SK-N-SH (cell line): ENCODE data around the gene LRRC1. TPM values are rescaled to one million over a fixed set of nuclear protein-coding genes. Genes with fewer than 3 reads are reported as not detected.

Experiments
- CTCF ChIA-PET: fragments of 300-600, 350-600 bp; formaldehyde crosslinking; extraction: SDS; loops from one replicate; lab custom pipeline; 2021; lab: Yijun Ruan, JAX
- POLR2A ChIA-PET: fragments of 350-600 bp; sonication (Branson Sonifier 250); formaldehyde crosslinking; extraction: SDS; loops from one replicate; lab custom pipeline; 2020; ENCODE audit warnings: antibody characterized with exemption, inconsistent platforms; lab: Yijun Ruan, JAX
- DNase-seq: peaks from one replicate; pipeline ENCODE4 v3.0.0; 2012
- H2AFZ ChIP-seq: fragments of 200-600 bp; sonication (generic); 2 replicates; pipeline ENCODE4 v1.8.1; 2016; ENCODE audit warnings: antibody characterized with exemption, mild to moderate bottlenecking, low read depth
- H3F3A ChIP-seq: fragments of 200-600 bp; sonication (generic); replicated peaks from 2 replicates; pipeline ENCODE3; 2016; ENCODE audit warnings: antibody characterized with exemption, mild to moderate bottlenecking; ENCODE audit not compliant: insufficient read depth
- H3K27ac ChIP-seq, 2 experiments: fragments of 200-500 bp in 1 of 2; fragments of 200-600 bp in 1 of 2; sonication (Bioruptor generic) in 1 of 2; sonication (generic), shearing (Covaris generic) in 1 of 2; 2 replicates each; pipeline versions ENCODE4 v1.5.1 to v1.6.1; 2014 to 2016; ENCODE audit warnings: low read depth in 2 of 2, inconsistent platforms in 1 of 2, low read length in 1 of 2, mild to moderate bottlenecking in 1 of 2, mixed read lengths in 1 of 2
- H3K27me3 ChIP-seq: fragments of 200-600 bp; sonication (generic), shearing (Covaris generic); 2 replicates; pipeline ENCODE4 v1.6.1; 2016; ENCODE audit warnings: mixed run types; ENCODE audit not compliant: insufficient read depth
- H3K36me3 ChIP-seq, 2 experiments: fragments of 200-500 bp in 1 of 2; fragments of 200-600 bp in 1 of 2; sonication (Bioruptor generic) in 1 of 2; sonication (generic) in 1 of 2; replicated peaks in 1 of 2; 2 replicates each; pipeline versions ENCODE3 to v1.5.1; 2014 to 2016; ENCODE audit warnings: low read length in 1 of 2, mild to moderate bottlenecking in 1 of 2; ENCODE audit not compliant: insufficient read depth in 2 of 2, control insufficient read depth in 1 of 2
- H3K4me1 ChIP-seq, 2 experiments: fragments of 200-500 bp in 1 of 2; fragments of 200-600 bp in 1 of 2; sonication (Bioruptor generic) in 1 of 2; sonication (generic), shearing (Covaris generic) in 1 of 2; 2 replicates each; pipeline versions ENCODE4 v1.5.1 to v1.6.1; 2014 to 2016; ENCODE audit warnings: low read depth in 1 of 2, low read length in 1 of 2, mixed run types in 1 of 2; ENCODE audit not compliant: insufficient read depth in 2 of 2, control insufficient read depth in 1 of 2
- H3K4me2 ChIP-seq: fragments of 200-600 bp; sonication (generic), shearing (Covaris generic); 2 replicates; pipeline ENCODE4 v1.6.1; 2017; ENCODE audit warnings: mixed run types
- H3K4me3 ChIP-seq, 2 experiments: fragments of 200-500 bp in 1 of 2; fragments of 200-600 bp in 1 of 2; sonication (Bioruptor generic) in 1 of 2; sonication (generic), shearing (Covaris generic) in 1 of 2; 2 replicates each; pipeline versions ENCODE4 v1.5.1 to v1.8.1; 2014 to 2016; ENCODE audit warnings: low read depth in 2 of 2, inconsistent platforms in 1 of 2, low read length in 1 of 2, mild to moderate bottlenecking in 1 of 2, mixed read lengths in 1 of 2, moderate library complexity in 1 of 2
- H3K79me2 ChIP-seq: fragments of 200-600 bp; sonication (generic); 2 replicates; pipeline ENCODE4 v1.8.1; 2017; ENCODE audit warnings: mild to moderate bottlenecking; ENCODE audit not compliant: insufficient read depth
- H3K9ac ChIP-seq: fragments of 200-600 bp; sonication (generic); 2 replicates; pipeline ENCODE4 v1.6.1; 2017; ENCODE audit warnings: mixed run types
- H3K9me2 ChIP-seq: fragments of 200-600 bp; sonication (generic); 2 replicates; pipeline ENCODE4 v1.6.1; 2017; ENCODE audit warnings: mixed run types
- H3K9me3 ChIP-seq: fragments of 200-600 bp; sonication (generic); 2 replicates; pipeline ENCODE4 v1.6.1; 2017; ENCODE audit warnings: mixed run types, mild to moderate bottlenecking, moderate library complexity
- H4K20me1 ChIP-seq: fragments of 200-600 bp; sonication (generic); 2 replicates; pipeline ENCODE4 v1.6.1; 2017; ENCODE audit warnings: mild to moderate bottlenecking, mixed run types; ENCODE audit not compliant: insufficient read depth
- CTCF ChIP-seq: fragments of 200-600 bp; sonication (generic); IDR thresholded peaks from 2 replicates; pipeline ENCODE4 v1.6.1; 2017; ENCODE audit warnings: antibody characterized with exemption, mild to moderate bottlenecking, moderate library complexity
- EP300 ChIP-seq, 2 experiments: IDR thresholded peaks; 2 replicates each; pipeline versions ENCODE4 v1.4.0 to v1.6.1; 2012; ENCODE audit warnings: borderline replicate concordance in 1 of 2, low read depth in 1 of 2, low read length in 1 of 2
- FOSL2 ChIP-seq: IDR thresholded peaks from 2 replicates; pipeline ENCODE4 v1.4.0; 2012; ENCODE audit warnings: low read depth, mild to moderate bottlenecking, moderate library complexity, borderline replicate concordance
- FOXJ3 ChIP-seq: sonication (generic); formaldehyde crosslinking; IDR thresholded peaks from 2 replicates; pipeline ENCODE4 v1.5.1; 2020; ENCODE audit warnings: mild to moderate bottlenecking, missing genetic modification reagents
- JUND ChIP-seq: IDR thresholded peaks from 2 replicates; pipeline ENCODE4 v1.4.0; 2012
- MAX ChIP-seq: IDR thresholded peaks from 2 replicates; pipeline ENCODE4 v1.4.0; 2012; ENCODE audit warnings: low read depth
- MXI1 ChIP-seq: IDR thresholded peaks from 2 replicates; pipeline ENCODE4 v1.6.1; 2012; ENCODE audit warnings: mild to moderate bottlenecking, low read depth, low read length, improper control_type of control experiment
- NFIC ChIP-seq: IDR thresholded peaks from 2 replicates; pipeline ENCODE4 v1.4.0; 2012; ENCODE audit warnings: borderline replicate concordance
- PBX3 ChIP-seq: IDR thresholded peaks from 2 replicates; pipeline ENCODE4; 2012
- RAD21 ChIP-seq: IDR thresholded peaks from 2 replicates; pipeline ENCODE4 v1.6.1; 2012; ENCODE audit warnings: mild to moderate bottlenecking, low read length
- REST ChIP-seq: IDR thresholded peaks from 2 replicates; pipeline ENCODE4 v1.6.1; 2012; ENCODE audit warnings: mild to moderate bottlenecking, low read depth, low read length, moderate library complexity
- RFX5 ChIP-seq: IDR thresholded peaks from 2 replicates; pipeline ENCODE4 v1.6.1; 2012; ENCODE audit warnings: mild to moderate bottlenecking, improper control_type of control experiment, low read length
- SIN3A ChIP-seq: IDR thresholded peaks from 2 replicates; pipeline ENCODE4 v1.6.1; 2012; ENCODE audit warnings: low read depth, mild to moderate bottlenecking, low read length, moderate library complexity, borderline replicate concordance
- SMC3 ChIP-seq: IDR thresholded peaks from 2 replicates; pipeline ENCODE4 v1.6.1; 2012; ENCODE audit warnings: low read depth, low read length, improper control_type of control experiment
- TAF1 ChIP-seq: IDR thresholded peaks from 2 replicates; pipeline ENCODE4 v1.6.1; 2012; ENCODE audit warnings: low read depth, mild to moderate bottlenecking, low read length, moderate library complexity, borderline replicate concordance
- TCF12 ChIP-seq: IDR thresholded peaks from 2 replicates; pipeline ENCODE4 v1.4.0; 2012
- YY1 ChIP-seq: IDR thresholded peaks from 2 replicates; pipeline ENCODE4 v1.4.0; 2012; ENCODE audit warnings: low read depth, mild to moderate bottlenecking
- ZBTB33 ChIP-seq: IDR thresholded peaks from 2 replicates; pipeline ENCODE4 v1.4.0; 2012; ENCODE audit warnings: low read depth, borderline replicate concordance
- polyA plus RNA-seq, 3 experiments: library from polyadenylated mRNA; depleted of rRNA; stranded (reverse); fragments of >200 nt; gene quantifications; 2 replicates each; pipeline ENCODE4 v1.2.3, GENCODE V29; 2012

LRRC1 gene
- polyA plus RNA-seq, 1 of the 3 experiments (the other 2 are of a cell fraction): 0.84 TPM

GRCh38 chr6:53894091-53894490 lies 99.3 kb downstream of the LRRC1 start (continued):
- TF ChIP-seq ZBTB33: no peak

GRCh38 chr6:53896196-53896595 lies 101.4 kb downstream of the LRRC1 start:
- no peaks in the 10 kb centered on the region for H3F3A ChIP-seq
- no peak for DNase-seq
- POLR2A ChIA-PET: no interaction called here
- H3K27ac ChIP-seq: no peak overlapping the region
- H3K9ac ChIP-seq: no peak overlapping the region
- H3K9me2 ChIP-seq: no peaks in the 10 kb centered on the region
- H4K20me1 ChIP-seq: no peaks in the 10 kb centered on the region
- H3K4me2 ChIP-seq: no peak overlapping the region
- no peaks in the 10 kb centered on the region for H3K27me3 ChIP-seq
- TF ChIP-seq FOSL2: no peak
- no peak for TF ChIP-seq PBX3
- TF ChIP-seq SMC3: no peak
- TF ChIP-seq YY1: no peak
- TF ChIP-seq TCF12: no peak
- TF ChIP-seq MAX: no peak
- no peak for TF ChIP-seq TAF1
- TF ChIP-seq MXI1: no peak
- TF ChIP-seq JUND: no peak
- TF ChIP-seq SIN3A: no peak
- no peak for TF ChIP-seq FOXJ3 (CRISPR knock-in tag)
- TF ChIP-seq RFX5: no peak
- no peak for TF ChIP-seq NFIC
- TF ChIP-seq RAD21: no peak
- TF ChIP-seq EP300 (IDR thresholded peaks at IDR 0.05; ENCODE audit: borderline replicate concordance in 1 of 2, low read depth in 1 of 2, low read length in 1 of 2): no peak
- TF ChIP-seq REST: no peak
- TF ChIP-seq CTCF: no peak
- no peak overlapping the region for H2AFZ ChIP-seq
- no peaks in the 10 kb centered on the region for H3K9me3 ChIP-seq
- CTCF ChIA-PET: no interaction called here
- no peaks in the 10 kb centered on the region for H3K4me1 ChIP-seq
- H3K79me2 ChIP-seq: no peaks in the 10 kb centered on the region
- H3K36me3 ChIP-seq: no peaks in the 10 kb centered on the region
- H3K4me3 ChIP-seq: no peak overlapping the region
